Putamen (tissue), 1 donor: Measurements from ENCODE around the gene TUBA1B.

Experiments used
- DNase-seq: peaks from one replicate; pipeline ENCODE4 v3.0.0-alpha.2; 2016; ENCODE audit warnings: low spot score

Gene TUBA1B

DNA sequence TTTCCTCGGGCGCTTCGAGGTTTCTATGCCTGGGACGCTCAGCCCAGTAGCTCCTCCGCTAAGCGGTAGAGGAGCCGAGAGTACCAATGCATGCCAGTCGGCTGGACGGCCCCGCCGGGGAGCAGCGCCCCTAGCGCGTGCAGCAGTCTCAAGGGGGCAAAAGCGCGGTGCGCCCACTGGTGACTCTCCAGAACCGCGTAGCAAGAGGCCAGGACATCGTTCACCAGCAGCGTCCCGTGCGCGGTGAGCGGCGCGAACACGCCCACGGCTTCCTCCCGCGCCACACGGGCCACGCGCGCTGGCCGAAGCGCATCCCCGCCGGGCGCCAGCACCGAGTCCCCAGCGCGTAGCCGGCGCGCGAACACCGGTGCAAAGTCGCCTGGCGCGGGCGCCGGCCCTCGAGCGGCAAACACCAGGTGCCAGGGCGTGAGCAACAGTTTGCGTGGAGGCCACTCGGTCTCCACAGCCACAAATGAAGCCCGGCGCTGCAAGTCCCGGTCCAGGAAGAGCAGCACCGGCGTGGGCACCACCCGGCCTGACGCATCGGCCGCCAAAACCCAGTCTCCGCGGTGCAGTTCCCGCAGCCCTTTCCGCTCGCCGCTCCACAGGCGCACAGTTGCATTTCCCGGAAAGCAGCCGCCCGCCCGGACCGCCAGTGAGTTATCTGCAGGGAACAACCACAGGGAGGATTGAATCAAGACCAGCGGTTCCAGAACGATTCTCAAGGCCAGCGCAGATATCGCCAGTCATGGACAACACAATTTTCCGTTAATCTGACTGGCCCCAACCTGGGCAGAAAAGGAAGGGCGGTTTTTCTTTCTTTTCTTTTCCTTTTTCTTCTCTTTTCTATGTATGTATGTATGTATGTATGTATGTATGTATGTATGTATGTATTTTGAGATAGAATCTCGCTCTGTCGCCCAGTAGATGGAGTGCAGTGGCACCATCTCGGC, 41.1 kb downstream of the TUBA1B start:
- DNase-seq, result no peak

DNA sequence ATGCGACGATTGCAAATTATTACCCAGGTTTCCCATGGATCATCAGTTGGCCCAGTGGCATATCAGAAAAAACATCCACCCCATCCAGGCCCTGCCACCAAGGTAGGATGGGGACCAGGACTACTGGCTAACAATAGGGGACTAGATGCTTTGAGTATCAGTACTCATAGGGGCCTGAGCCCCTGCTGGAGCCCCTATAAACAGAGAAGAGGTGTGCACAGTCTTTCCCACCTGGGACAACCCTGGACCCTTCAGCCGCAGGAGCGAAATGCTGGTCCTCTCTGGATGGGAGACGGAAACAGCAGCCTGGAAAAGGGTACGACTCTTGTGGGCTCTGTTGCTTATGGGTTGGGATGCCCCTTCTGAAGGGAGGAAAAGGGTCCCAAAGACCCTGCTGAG, 42.3 kb downstream of the TUBA1B start:
- no peak for DNase-seq

DNA sequence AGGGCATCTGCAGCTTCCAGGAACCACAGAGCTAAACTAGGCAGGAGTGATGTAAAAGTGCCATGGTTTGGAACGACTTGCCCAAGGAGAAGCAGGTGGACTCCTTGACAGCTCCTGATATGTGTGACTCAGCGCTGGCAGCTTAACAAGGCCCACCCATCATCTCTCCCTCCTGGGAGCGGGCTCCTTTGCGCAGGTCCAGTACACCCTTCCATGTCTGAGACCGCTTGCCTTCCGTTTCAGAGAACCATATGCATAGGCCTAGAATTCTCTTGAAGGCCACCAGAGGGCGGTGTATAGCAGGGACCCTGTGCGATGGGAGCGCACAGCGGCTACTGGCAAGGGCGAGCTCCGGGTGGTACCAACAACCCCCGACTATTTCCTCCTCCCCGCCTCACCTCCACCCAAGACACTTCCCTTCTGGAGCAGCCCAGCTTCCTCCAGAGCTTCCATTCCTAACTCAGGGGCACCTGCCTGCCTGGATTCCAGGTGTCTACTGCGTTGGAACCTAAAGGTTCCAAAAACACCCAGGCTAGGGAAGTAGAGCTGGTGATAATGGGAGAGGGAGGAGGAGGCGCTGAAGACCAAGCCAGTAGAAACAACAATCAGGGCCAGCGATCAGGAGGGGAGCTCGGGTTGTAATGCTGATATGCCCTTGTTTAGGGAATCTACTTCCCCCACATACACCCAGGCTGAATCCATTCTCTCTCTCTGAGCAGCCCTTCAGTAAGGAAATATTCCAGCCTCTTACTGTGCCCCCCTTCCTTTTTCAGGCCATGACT, 42.9 kb downstream of the TUBA1B start:
- DNase-seq, result peak; percentile 84

DNA sequence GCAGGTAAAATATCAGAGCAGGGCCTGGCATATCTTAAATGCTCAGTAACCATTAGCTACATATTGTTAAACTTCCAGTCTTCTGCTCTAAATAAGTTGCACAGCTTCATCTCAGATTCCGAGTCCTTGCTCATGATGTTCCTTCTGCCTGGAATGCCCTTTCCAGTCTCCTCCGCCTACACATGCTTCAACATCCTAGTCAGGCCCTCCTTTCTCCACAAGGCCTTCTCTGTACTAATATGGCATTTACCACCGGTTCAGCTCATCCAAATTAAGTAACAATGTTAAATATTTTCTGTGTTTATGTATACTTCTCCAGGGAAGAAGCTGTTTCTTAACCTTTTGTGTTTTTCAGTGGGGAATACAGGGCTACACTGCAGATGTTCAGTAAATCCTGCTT, 45.1 kb downstream of the TUBA1B start:
- DNase-seq, result no peak

DNA sequence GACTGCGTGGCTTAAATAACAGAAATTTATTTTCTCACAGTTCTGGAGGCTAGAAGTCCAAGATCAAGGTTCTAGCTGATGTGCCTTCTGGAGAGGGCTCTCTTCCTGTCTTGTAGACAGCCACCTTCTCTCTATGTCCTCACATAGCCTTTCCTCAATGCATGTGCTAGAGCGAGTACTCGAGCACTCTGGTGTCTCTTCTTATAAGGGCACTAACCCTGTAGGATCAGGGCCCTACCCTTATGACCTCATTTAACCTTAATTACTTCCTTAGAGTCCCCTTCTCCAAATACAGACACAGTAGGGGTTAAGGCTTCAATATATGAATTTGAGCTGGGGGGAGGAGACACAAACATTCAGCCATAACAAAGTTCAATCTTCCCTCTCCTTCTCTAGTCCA, 46.8 kb downstream of the TUBA1B start:
- DNase-seq, result no peak

DNA sequence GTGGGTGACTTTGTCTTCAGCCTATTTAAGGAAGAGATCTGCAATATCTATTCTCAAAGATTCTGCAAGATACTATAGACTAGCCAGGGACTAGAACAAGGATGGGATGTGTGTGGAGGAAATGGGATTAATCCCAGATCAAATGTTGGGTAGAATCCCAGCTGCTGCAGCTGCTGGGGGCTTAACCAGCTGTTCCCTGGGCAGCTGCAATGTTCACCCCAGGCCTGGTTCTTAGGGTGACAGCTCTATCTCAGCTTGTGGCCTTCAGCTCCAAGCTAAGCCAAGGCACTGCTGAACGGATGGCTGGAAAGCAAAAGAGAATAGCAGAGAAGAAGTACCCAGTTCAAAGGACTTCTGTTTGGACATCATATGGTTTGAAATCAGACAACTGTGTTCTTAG, 51.4 kb downstream of the TUBA1B start:
- no peak for DNase-seq
